T-helper 1 cell (primary cell): ENCODE results near the gene GPR3.
A peak's percentile ranks its signal among the peaks of the same experiment; 100 is the strongest.

Experiments used
- DNase-seq, 5 donors: peaks; one replicate each; pipeline ENCODE4 v3.0.0-alpha.2; 2012 to 2020
- total RNA-seq, 4 donors: gene quantifications; one replicate each; lab custom pipeline; 2026; lab: John Stamatoyannopoulos, UW

GPR3 gene, protein sequence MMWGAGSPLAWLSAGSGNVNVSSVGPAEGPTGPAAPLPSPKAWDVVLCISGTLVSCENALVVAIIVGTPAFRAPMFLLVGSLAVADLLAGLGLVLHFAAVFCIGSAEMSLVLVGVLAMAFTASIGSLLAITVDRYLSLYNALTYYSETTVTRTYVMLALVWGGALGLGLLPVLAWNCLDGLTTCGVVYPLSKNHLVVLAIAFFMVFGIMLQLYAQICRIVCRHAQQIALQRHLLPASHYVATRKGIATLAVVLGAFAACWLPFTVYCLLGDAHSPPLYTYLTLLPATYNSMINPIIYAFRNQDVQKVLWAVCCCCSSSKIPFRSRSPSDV
- total RNA-seq = 0.27 to 0.46 (median 0.41) reads per million in 4 donors

DNA sequence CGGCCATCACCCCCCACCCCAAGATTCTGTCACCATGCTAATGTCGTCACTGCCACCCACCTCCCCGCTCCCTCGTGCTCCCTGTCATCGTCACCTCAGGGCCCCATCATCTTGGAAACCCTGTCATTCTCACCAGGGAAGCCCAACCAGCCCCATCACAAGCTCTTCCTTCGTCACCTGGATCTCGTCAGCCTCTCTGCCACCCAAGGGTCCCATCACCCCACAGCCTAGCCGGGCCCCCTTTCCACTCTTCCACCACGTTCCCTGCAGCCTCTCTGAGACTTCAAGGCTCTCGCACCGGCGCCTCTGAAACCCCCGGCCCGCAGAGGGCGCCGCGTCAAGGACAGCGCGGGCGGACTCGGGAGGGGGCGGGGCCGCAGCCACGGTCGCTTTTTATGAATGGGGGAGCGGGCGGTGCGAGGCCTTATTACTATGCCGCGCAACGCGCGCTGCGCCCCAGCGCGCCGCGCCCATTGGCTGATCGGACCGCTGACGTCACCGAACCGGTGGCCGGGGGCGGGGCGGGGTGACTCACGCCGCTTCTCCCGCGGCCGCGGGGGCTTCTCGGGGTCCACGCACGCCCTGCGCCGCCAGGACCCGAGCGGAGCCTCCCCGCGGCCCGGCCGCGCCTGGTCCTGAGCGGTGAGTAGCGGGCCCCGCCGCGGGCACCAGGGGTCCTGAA, at the start of gene GPR3:
Gene GPR3, plus strand, starts transcription at position 527 of the 682 bp plus-strand sequence. CDS start 1,177 bp downstream, outside the sequence.
- peak; percentile 89 to 93 (median 92) for DNase-seq

DNA sequence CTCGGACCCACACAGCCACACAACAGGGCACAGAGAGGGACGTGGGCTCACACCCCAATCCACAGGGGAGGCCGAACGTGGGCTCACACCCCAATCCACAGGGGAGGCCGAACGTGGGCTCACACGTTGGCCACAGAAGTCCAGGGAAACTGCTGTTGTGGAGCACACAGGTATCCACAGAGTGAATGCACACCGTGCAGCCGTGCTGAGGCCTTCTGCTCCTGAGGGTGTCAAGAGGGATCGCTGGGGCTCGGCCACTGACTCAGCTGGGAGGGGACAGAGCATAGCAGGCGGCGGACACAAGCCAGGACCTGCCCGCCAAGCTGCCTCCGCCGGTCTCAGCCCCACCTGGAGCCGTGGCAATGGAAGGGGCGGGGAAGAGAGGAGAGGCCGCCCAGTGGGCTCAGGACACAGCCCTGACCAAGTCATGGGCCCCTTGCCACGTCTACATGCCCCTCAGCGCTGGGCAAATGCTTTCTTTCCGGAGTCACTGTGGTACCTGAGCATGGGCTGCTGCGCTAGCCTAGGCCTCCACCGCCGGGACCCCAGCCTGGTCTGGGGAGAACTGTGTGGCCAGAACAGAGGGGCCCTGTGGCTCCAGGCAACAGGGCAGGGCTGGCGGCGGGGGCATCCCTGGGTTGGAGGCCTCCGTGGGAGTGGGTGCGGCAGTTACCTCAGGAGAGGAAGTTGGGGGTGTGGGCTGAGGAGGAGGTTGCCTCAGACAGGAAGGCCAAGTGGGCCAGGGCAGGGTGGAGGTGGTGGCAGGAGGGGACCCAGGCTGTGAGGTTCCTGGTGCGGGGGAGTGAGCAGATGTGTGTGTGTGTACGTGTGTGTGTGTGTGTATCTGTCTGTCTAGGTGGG, 49.4 kb upstream of the GPR3 start:
- DNase-seq = peak; percentile 58 to 85 (median 71)

DNA sequence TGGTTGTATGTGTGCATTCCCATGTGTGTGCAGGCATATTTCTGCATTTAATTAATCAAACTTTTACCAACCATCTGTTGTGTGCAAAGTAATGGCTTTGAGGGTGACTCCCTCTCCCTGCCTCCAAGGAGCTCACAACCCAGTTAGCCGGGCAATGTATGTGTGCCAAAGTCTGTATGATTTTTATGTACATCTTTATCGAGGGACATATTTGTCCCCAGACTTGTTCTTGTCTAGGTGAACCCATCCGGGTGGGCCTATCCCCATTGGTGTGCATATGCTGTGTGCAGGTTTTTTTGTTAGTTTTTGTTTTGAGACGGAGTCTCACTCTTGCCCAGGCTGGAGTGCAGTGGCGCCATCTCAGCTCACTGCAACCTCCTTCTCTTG, 48.8 kb upstream of the GPR3 start:
- DNase-seq = no peak

DNA sequence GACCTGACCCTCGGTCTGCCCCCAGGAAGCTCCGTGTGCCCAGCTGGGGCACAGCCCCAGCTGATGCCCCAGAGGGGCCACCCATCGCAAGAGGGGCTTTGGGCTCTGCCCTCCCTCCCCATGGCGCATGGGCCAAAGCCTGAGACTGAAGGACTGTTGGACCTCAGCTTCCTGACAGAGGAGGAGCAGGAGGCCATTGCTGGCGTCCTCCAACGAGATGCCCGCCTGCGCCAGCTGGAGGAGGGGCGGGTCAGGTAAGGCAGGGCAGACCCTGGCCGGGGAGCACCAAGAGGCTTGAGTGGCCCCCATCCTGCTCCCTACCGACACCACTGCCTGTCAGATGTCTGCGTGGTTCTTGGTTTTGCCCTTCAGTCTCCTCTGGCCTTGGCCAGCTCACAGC, 47.1 kb upstream of the GPR3 start:
- no peak for DNase-seq

DNA sequence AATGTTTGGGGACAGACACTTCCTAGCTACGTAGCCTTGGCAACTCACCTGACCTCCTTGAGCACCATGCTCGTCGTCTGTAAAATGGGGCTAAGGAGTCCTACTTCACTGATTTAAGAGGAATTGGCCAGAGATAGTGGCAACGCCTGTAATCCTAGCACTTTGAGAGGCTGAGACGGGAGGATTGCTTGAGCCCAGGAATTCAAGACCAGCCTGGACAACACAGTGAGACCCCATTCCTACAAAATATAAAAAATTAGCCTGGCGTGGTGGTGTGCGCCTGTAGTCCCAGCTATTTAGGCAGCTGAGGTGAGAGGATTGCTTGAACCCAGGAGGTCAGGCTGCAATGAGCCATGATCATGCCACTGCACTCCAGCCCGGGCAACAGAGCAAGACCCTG, 46.1 kb upstream of the GPR3 start:
- no peak for DNase-seq

DNA sequence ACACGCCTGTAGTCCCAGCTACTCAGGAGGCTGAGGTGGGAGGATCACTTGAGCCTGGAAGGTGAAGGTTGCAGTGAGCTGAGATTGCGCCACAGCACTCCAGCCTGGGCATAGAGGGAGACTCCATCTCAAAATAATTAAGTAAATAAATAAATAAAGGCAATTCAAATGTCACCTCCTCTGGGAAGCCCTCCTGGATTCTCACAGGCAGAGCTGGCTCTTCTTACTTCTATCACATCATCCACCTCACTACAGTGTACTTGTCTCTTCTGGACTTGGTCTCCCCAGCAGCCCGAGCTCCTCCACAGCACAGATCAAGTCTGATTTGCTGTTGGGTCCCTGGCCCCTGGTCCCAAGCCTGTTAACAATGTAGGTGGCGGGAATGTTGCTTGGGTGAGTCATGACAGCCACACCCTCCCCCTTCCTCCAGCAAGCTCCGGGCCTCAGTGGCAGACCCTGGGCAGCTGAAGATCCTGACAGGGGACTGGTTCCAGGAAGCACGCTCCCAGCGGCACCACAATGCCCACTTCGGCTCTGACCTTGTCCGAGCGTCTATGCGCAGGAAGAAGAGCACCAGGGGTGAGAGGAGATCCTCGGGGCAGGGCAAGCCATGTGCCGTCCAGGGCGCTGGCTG, 45.3 kb upstream of the GPR3 start:
- no peak for DNase-seq

DNA sequence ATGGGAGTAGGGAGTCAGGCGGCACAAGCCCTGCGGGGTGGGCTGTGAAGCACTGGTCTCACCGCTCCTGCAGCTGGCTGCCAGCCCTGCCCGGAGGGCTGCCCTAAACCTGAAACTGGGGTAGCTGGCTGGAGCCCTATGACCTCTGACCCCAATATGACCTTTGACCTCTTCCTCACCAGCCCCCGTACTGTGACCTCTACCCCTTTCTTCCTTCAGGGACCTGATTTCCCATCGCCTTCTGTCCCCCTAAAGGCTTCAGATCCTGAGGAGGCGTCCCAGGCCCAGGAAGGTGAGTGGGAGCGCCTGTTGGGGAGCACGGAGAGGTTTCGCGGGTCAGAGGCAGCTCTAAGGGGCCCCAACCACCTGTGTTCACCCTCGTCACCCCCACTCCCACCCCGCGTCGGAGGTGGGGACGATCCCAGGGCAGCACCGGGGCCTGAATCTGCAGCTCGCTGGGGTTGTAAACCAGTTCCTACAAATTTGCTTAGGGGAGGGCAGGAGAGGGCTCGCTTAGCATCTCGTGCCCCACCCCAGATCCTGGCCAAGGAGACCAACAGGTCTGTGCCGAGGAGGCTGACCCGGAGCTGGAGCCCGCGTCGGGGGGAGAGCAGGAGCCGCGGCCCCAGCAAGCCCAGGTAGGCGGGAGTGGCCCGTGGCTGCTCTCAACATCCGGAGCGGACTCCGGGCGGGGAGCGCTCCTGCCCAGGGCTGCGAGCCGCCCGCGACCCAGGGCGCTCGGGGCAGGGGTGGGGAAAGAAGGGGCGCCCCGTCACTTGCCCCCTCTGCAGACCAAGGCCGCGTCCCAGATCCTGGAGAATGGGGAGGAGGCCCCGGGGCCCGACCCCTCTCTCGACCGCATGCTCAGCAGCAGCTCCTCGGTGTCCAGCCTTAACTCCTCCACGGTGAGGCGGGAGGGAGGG, 43.3 kb upstream of the GPR3 start:
- DNase-seq = peak in 1 of 5 donors; percentile 34

DNA sequence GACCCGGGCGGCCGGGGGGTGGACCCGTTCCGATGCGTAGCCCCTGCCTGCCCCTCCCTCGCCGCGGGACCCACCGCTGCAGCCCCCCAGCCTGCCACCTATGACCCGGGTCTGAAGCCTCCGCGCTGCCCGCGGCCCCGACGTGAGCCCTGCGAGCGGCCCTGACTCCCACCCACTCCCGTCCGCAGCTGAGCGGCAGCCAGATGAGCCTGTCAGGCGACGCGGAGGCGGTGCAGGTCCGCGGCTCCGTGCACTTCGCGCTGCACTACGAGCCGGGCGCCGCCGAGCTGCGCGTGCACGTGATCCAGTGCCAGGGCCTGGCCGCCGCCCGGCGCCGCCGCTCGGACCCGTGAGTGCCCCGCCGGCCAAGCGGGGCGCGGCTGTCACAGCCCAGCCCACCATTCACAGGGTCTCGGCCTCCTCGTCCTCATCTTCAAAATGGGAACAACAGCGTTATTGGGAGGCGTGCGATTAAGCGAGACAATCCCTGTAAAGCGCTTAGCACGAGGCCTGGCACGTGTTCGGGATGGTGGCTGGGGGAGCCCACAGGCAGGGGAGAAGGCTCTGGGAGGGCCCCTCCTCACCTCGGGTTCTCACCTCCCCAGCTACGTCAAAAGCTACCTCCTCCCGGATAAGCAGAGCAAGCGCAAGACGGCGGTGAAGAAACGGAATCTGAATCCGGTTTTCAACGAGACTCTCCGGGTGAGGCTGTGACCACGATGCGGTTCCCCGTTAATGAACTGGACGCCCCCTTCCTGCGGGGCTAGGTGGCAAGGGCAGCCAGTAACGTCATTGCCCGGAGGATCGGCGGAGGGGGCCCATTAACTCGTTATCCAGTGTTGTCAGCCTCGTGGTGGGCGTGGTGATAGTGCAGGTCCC, 42.4 kb upstream of the GPR3 start:
- DNase-seq = no peak

DNA sequence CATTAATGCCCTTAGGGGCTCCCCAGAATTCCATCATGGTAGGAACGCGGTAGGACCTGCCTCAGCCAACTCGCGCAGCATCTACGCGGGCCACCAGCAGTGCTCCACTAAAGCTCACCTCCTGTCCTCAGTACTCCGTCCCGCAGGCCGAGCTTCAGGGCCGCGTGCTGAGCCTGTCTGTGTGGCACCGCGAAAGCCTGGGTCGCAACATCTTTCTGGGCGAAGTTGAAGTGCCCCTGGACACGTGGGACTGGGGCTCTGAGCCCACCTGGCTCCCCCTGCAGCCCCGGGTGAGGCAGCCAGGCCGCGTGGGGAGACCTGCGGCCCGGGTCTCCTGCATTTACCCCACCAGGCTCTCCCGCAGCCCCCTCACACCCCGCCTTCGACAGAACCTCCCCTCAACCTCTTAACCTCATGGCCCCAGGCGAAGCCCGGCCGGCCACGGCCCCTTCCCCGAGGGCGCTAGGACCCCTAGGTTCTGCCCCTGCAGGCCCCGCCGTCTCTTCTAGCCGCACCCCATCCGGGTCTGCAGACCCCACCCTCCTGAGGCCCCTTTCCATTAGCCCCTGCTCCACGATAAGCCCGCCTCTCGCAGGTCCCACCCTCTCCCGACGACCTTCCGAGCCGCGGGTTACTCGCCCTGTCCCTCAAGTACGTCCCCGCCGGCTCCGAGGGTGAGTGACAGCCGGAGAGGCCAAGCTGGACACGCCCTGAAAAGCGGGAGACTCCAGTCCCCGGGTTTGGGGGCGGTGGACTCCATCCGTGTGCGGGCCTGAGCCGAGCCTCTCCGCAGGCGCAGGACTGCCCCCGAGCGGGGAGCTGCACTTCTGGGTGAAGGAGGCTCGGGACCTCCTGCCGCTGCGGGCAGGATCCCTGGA, 41.5 kb upstream of the GPR3 start:
- no peak for DNase-seq

DNA sequence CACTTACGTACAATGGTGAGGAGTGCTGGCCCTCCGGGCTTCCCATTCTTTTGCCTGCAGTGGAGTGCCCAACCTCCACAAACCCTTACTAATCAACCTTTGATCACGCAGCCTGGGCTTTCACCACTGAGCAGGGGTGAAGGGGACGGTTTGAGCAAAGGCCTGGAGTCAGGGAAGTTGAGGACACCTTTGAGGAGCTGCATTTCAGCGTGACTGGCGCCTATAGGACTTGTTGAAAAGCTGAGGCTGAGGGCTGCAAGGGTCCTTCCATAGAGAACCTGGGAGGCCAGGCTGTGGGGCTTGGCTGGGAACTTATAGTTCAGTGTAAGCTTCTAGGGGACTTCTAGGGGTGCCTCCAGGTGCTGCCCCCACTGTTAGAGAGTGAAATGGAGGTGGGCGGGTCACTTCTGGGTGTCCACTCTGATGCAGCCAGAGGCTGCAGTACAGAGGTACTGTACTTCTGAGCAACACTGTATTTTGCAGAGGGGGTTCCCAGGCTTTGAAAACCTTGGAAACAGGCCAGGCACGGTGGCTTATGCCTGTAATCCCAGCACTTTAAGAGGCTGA, 40.8 kb upstream of the GPR3 start:
- DNase-seq = no peak

DNA sequence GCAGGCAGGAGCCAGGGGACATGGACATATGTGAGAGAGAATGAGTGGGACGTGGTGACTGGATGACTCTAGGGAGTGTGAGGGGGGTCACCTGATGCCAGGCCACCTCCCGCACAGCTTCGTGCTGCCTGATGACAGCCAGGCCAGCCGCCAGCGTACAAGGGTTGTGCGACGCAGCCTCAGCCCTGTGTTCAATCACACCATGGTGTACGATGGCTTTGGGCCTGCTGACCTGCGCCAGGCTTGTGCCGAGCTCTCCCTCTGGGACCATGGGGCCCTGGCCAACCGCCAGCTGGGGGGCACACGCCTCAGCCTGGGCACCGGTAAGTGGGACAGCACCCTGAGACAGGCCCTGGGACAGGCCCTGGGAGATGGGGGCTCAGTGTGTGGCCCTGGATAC, 39.3 kb upstream of the GPR3 start:
- no peak for DNase-seq

DNA sequence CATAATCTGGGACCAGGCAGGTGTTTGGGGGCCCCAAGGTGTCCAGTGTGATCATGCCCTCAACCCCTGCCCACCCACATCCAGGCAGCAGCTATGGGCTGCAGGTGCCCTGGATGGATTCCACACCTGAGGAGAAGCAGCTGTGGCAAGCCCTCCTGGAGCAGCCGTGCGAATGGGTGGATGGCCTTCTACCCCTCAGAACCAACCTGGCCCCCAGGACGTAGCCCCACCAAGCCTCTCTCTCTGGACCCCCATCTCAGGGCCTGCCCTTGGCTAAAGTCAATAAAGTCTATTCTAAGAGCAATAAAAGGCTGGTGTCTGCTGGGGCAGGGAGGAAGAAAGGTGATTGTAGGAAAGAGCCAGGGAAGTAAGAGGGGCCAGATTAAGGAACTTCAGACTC, 38.8 kb upstream of the GPR3 start:
- no peak for DNase-seq

DNA sequence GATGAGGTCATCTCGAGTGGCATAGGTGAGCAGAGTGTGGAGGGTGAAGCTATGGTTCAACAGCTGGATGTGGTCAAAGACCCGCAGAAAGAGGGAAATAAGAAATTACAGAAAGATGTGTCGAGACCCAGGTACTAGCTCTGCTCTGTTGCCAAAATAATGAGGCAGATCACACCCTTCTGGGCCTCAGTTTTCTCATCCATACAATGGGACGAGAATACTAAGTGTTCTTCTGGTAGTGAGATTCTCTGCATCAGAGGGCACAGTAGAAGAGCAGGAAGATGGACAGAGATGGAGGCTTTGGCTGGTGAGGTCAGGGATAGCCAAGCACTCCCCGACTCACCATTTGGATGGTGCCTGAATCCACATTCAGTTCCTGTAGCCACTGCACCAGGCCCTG, 36.7 kb upstream of the GPR3 start:
- no peak for DNase-seq

DNA sequence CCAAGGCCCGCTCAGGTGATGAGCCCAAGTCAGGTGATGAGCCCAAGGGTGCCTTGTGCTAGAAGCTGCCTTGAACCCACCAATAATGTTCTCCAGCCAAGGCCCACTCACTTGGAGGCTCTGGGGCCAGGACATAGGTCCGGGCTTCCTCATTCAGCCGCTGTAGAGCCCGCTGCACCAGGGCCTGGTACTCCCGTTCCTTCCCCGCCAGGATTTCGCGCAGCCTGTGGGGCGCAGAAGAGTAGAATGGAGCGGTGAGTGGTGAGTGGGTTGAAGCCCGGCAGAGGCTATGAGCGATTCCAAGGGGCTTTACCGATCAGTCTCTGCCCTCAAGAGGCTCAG, 36.2 kb upstream of the GPR3 start:
- no peak for DNase-seq

DNA sequence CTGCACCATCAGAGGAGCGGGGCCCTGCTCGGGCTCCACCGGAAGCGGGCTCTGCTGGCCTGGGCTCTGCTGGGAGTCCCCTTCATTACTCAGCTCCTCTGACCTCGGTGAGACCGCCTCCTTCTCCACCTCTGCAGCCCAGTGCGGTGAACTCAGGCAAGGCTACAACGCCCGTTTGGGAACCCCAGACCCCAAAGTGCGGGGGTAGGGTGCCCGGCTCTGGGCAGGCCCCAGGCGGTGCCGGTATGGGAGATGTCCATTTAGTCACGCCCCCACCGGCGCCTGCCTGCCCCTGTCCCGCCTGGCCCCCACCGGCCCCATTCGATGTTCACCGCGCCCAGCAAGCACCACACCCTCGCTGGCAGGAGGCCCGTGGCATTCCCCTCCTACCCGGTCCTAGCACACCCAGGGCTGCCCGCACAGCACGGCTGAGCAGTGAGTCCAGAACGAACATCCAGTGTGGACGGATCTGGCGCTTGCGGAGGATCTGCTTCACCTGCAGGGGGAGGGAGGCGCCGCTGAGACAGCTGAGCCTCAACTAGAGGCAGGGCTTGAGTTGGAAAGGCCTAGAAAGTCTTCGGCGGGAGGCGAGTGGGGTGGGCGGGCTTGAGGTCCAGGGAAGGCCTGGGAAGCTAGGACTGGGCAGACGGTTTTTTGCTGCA, 35.7 kb upstream of the GPR3 start:
- peak in 2 of 5 donors; percentile 19 to 53 for DNase-seq

DNA sequence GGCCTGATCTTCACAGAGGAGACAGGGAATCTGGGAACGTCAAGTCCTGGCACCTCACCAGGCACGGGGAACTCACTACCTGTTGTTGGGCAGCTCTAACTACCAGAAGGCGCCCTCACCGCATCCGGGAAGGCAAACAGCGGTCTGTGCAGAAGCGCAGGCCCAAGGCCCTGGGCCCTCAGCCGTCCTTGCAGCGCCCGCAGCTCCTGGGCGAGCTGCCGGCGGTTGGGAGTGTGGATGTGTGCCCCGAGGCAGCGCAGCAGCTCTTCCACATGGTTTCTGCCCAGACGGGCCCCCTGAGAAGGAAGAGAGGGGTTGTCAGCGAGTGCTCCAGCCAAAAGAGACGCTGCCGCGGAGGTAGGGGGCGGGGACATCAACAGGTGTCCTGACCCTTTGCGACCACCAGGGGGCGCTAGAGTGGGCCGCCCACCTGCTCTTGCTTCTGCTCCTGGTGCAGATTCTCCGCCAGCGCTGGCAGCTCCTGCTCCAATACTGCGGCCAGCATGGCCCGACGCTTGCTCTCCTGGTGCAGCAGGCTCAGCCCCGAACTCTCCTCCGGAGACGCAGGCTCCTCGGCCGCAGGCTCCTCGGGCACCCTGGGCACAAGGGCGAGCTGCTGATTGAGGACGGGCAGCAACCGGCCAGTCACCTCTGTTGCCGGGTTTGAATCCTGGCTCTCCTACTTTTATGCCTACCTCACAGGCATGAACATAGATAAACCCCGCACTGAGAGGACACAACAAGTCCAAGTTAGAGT, 35.0 kb upstream of the GPR3 start:
- DNase-seq = peak; percentile 58 to 83 (median 75)

DNA sequence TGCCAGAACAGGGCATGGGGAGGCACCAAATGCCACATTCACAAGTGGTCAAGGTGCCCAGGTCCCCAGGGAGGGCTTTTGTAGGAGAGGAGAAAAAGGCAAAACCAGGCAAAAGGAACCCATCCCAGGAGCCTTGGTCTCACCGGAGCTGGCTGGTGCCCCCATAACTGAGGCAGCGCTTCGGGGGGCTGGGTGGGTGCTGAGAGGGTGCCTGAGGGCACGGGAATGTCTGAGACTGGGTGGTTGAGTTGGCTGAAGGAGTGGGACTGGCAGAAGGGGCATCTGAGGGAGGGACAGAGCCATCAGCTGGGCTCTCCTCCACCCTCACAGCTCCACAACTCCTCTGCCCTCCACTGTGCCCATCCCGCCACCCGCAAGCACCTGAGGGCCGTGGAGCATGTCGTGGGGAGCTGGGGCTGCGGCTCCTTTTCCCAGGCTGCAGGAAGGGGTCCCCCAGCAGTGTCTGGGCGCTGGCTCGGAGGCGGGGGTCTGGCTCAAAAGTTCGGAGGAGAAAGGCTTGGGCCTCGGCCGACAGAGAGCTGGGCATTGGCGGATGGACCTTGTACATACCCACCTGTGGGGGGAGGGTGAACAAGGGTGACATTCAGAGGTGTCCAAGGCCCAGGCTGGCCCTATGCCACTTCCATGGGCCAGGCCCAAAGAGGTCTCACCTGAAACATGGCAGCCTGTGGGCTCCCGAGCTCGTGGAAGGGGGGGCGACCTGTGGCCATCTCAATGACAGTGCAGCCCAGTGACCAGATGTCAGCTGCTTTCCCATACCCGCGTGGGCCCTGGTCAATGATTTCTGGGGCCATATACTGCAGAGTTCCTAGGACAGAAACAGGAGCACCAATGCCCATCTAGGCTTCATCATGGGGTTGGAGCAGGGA, 34.1 kb upstream of the GPR3 start:
- no peak for DNase-seq
